T-cell (primary cell): ENCODE measurements around the gene PDF. TPM values are rescaled to one million over a fixed set of nuclear protein-coding genes. Genes with fewer than 3 reads are reported as not detected.

ENCODE experiments used
- ATAC-seq, 4 experiments: fragments of 200-7000 bp in 3 of 4; fragments of 150-1000 bp in 1 of 4; cut with Tn5 transposase; replicated peaks in 1 of 4; 1 replicate in 3 of 4; 2 replicates in 1 of 4; pipeline ENCODE4 v1.10.0; 2021; ENCODE audit warnings: moderate library complexity in 3 of 4, mild to moderate bottlenecking in 2 of 4, moderate number of reproducible peaks in 1 of 4
- CTCF ChIA-PET, 2 donors: fragments of 300-600 bp; sonication (Branson Sonifier 250); formaldehyde crosslinking; loops; one replicate each; lab custom pipeline; 2022; ENCODE audit warnings: antibody characterized with exemption in 2 of 2; lab: Charles Lee
- POLR2A ChIA-PET, 2 donors: fragments of 300-600 bp; sonication (Branson Sonifier 250); formaldehyde crosslinking; loops; one replicate each; lab custom pipeline; 2022; ENCODE audit warnings: antibody characterized with exemption in 2 of 2; lab: Charles Lee
- DNase-seq, 35 experiments: peaks; one replicate each; pipeline versions ENCODE4 v3.0.0 to v3.0.0-alpha.2; 2013 to 2023
- H3K27ac ChIP-seq: one replicate; pipeline ENCODE4 v1.5.1; 2013; ENCODE audit warnings: low read length
- H3K27me3 ChIP-seq, 2 experiments: replicated peaks in 1 of 2; 1 replicate in 1 of 2; 2 replicates in 1 of 2; pipeline versions ENCODE4 v1.6.1 to v1.7.0; 2013; ENCODE audit warnings: low read length in 1 of 2, mixed read lengths in 1 of 2; ENCODE audit not compliant: control insufficient read depth in 2 of 2, insufficient read depth in 2 of 2; ENCODE audit errors: extremely low read depth in 1 of 2
- H3K36me3 ChIP-seq, 2 donors: 1 replicate in 1 of 2; 2 replicates in 1 of 2; pipeline versions ENCODE4 v1.6.1 to v1.7.0; 2013; ENCODE audit warnings: low read length in 1 of 2; ENCODE audit not compliant: control insufficient read depth in 2 of 2, insufficient read depth in 1 of 2; ENCODE audit errors: extremely low read depth in 1 of 2
- H3K4me1 ChIP-seq, 2 experiments: 1 replicate in 1 of 2; 2 replicates in 1 of 2; pipeline versions ENCODE4 v1.6.1 to v1.7.0; 2013; ENCODE audit warnings: low read length in 2 of 2, mixed read lengths in 1 of 2; ENCODE audit not compliant: insufficient read depth in 2 of 2, control insufficient read depth in 1 of 2; ENCODE audit errors: extremely low read depth in 1 of 2
- H3K4me3 ChIP-seq, 2 donors: 1 replicate in 1 of 2; 2 replicates in 1 of 2; pipeline versions ENCODE4 v1.5.1 to v1.7.0; 2013; ENCODE audit warnings: mild to moderate bottlenecking in 2 of 2, low read length in 1 of 2, moderate library complexity in 1 of 2; ENCODE audit not compliant: control insufficient read depth in 1 of 2; ENCODE audit errors: extremely low read depth in 1 of 2
- H3K9me3 ChIP-seq: 2 replicates; pipeline ENCODE4 v1.7.0; 2013
- H3K27ac Mint-ChIP-seq, 2 donors: one replicate each; pipeline ENCODE4 v1.8.0; 2020 to 2021; ENCODE audit warnings: mild to moderate bottlenecking in 2 of 2, mixed read lengths in 2 of 2
- H3K27me3 Mint-ChIP-seq, 2 donors: one replicate each; pipeline ENCODE4 v1.8.0; 2021 to 2022; ENCODE audit warnings: mixed read lengths in 2 of 2
- H3K36me3 Mint-ChIP-seq: one replicate; pipeline ENCODE4 v1.8.0; 2021; ENCODE audit warnings: mixed read lengths
- H3K4me1 Mint-ChIP-seq, 3 donors: one replicate each; pipeline ENCODE4 v1.8.0; 2020 to 2022; ENCODE audit warnings: mixed read lengths in 3 of 3, mild to moderate bottlenecking in 1 of 3
- H3K4me3 Mint-ChIP-seq, 3 donors: one replicate each; pipeline ENCODE4 v1.8.0; 2020 to 2022; ENCODE audit warnings: mild to moderate bottlenecking in 3 of 3, mixed read lengths in 3 of 3, moderate library complexity in 3 of 3
- H3K9me3 Mint-ChIP-seq, 3 donors: one replicate each; pipeline ENCODE4 v1.8.0; 2020 to 2022; ENCODE audit warnings: mixed read lengths in 3 of 3
- WGBS: methylation state at CpG from one replicate; pipeline ENCODE4 v1.1.5; 2013; ENCODE audit warnings: missing lambda C conversion rate; ENCODE audit not compliant: insufficient coverage; 5-methylcytosine and 5-hydroxymethylcytosine counted together
- total RNA-seq, 35 experiments: library from RNA in 6 of 35; stranded (reverse) in 6 of 35; fragments of 120-200 nt in 1 of 35; gene quantifications; one replicate each; pipeline versions ENCODE4 v1.2.1 to v1.2.4 and lab custom pipeline; 2013 to 2026

PDF gene
- total RNA-seq, 5 donors from 2014 or later (not counting 1 experiment from before 2014, with no cell fraction given), result 5.3 to 20.5 (median 16.1) TPM

GRCh38 chr16:69316595-69317034, 13.8 kb downstream of the PDF start:
- peaks cover 25% of the 10 kb centered on the region for H3K36me3 Mint-ChIP-seq
- peaks cover 26 to 28% (median 26%) of the 10 kb centered on the region in 3 donors for H3K4me1 Mint-ChIP-seq
- Histone ChIP-seq H3K27ac (no peak overlapping the region), H3K36me3 (peaks cover 44 to 79% of the 10 kb centered on the region in 2 donors), H3K9me3 (no peaks in the 10 kb centered on the region), H3K4me1 (peaks cover 4 to 27% of the 10 kb centered on the region in 2 experiments), H3K4me3 (no peak overlapping the region), H3K27me3 (no peaks in the 10 kb centered on the region)
- no peaks in the 10 kb centered on the region for H3K9me3 Mint-ChIP-seq
- WGBS, result 95% methylated on average over 10 of the region's 17 CpGs
- H3K27ac Mint-ChIP-seq, result no peak overlapping the region
- ATAC-seq, result no peak
- POLR2A ChIA-PET, result no interaction called here
- H3K27me3 Mint-ChIP-seq, result no peaks in the 10 kb centered on the region
- DNase-seq, result no peak
- CTCF ChIA-PET, result no interaction called here
- no peak overlapping the region for H3K4me3 Mint-ChIP-seq

- DNase-seq (no peak), ATAC-seq (no peak)
- Mint-ChIP-seq H3K27me3 (no peaks in the 10 kb centered on the region), H3K4me3 (no peak overlapping the region), H3K27ac (no peak overlapping the region), H3K36me3 (peaks cover 18% of the 10 kb centered on the region), H3K9me3 (no peaks in the 10 kb centered on the region), H3K4me1 (peaks cover 26 to 28% (median 27%) of the 10 kb centered on the region in 3 donors)
- H3K36me3 ChIP-seq, result peaks cover 35 to 70% of the 10 kb centered on the region in 2 donors
- ChIA-PET CTCF (interaction anchor here in 1 of 2 donors (0.5 kb wide), 1 partner anchor 42 kb away, joined by 5 read pairs; no protein-coding TSS in a partner anchor), POLR2A (interaction anchor here in 1 of 2 donors (0.6 kb wide), 1 partner anchor 135 kb away, joined by 5 read pairs; no protein-coding TSS in a partner anchor)
- H3K4me1 ChIP-seq, result peaks cover 4 to 29% of the 10 kb centered on the region in 2 experiments
- no peaks in the 10 kb centered on the region for H3K9me3 ChIP-seq
- H3K27me3 ChIP-seq, result no peaks in the 10 kb centered on the region
- H3K4me3 ChIP-seq, result no peak overlapping the region
- WGBS, result 94% methylated on average over 25 of the region's 30 CpGs
- no peak overlapping the region for H3K27ac ChIP-seq
Measured at GRCh38 chr16:69315486-69316311, 14.7 kb downstream of the PDF start.

GRCh38 chr16:69314534-69314933, 15.9 kb downstream of the PDF start:
- ChIA-PET CTCF (no interaction called here), POLR2A (interaction anchor here in 1 of 2 donors (0.6 kb wide), 1 partner anchor 136 kb away, joined by 5 read pairs; no protein-coding TSS in a partner anchor)
- no peaks in the 10 kb centered on the region for H3K9me3 ChIP-seq
- Mint-ChIP-seq H3K27me3 (no peaks in the 10 kb centered on the region), H3K4me1 (peaks cover 31 to 32% (median 32%) of the 10 kb centered on the region in 3 donors), H3K9me3 (no peaks in the 10 kb centered on the region), H3K27ac (no peak overlapping the region), H3K4me3 (no peak overlapping the region), H3K36me3 (peaks cover 13% of the 10 kb centered on the region)
- no peak overlapping the region for H3K27ac ChIP-seq
- no peak for DNase-seq
- H3K27me3 ChIP-seq, result no peaks in the 10 kb centered on the region
- ATAC-seq, result no peak
- WGBS, result 96% methylated on average over 10 of the region's 11 CpGs
- H3K36me3 ChIP-seq, result peaks cover 24 to 58% of the 10 kb centered on the region in 2 donors
- H3K4me3 ChIP-seq, result no peak overlapping the region
- peaks cover 4 to 36% of the 10 kb centered on the region in 2 experiments for H3K4me1 ChIP-seq

- Histone ChIP-seq H3K27ac (no peak overlapping the region), H3K27me3 (no peaks in the 10 kb centered on the region), H3K9me3 (no peaks in the 10 kb centered on the region), H3K4me3 (no peak overlapping the region), H3K4me1 (peaks cover 4 to 36% of the 10 kb centered on the region in 2 experiments), H3K36me3 (peaks cover 18 to 47% of the 10 kb centered on the region in 2 donors)
- DNase-seq (no peak), ATAC-seq (no peak)
- peaks cover 9% of the 10 kb centered on the region for H3K36me3 Mint-ChIP-seq
- POLR2A ChIA-PET, result no interaction called here
- WGBS, result 80% methylated on average over 1 of the region's 5 CpGs
- CTCF ChIA-PET, result interaction anchor here in 1 of 2 donors (0.6 kb wide), 1 partner anchor 156 kb away, joined by 3 read pairs; no protein-coding TSS in a partner anchor
- peaks cover 31 to 35% (median 32%) of the 10 kb centered on the region in 3 donors for H3K4me1 Mint-ChIP-seq
- no peaks in the 10 kb centered on the region for H3K9me3 Mint-ChIP-seq
- H3K27me3 Mint-ChIP-seq, result no peaks in the 10 kb centered on the region
- H3K27ac Mint-ChIP-seq, result no peak overlapping the region
- peak overlapping the region; percentile 52 to 98 (median 55) for H3K4me3 Mint-ChIP-seq
Measured at GRCh38 chr16:69313469-69313868, 16.9 kb downstream of the PDF start.

DNA sequence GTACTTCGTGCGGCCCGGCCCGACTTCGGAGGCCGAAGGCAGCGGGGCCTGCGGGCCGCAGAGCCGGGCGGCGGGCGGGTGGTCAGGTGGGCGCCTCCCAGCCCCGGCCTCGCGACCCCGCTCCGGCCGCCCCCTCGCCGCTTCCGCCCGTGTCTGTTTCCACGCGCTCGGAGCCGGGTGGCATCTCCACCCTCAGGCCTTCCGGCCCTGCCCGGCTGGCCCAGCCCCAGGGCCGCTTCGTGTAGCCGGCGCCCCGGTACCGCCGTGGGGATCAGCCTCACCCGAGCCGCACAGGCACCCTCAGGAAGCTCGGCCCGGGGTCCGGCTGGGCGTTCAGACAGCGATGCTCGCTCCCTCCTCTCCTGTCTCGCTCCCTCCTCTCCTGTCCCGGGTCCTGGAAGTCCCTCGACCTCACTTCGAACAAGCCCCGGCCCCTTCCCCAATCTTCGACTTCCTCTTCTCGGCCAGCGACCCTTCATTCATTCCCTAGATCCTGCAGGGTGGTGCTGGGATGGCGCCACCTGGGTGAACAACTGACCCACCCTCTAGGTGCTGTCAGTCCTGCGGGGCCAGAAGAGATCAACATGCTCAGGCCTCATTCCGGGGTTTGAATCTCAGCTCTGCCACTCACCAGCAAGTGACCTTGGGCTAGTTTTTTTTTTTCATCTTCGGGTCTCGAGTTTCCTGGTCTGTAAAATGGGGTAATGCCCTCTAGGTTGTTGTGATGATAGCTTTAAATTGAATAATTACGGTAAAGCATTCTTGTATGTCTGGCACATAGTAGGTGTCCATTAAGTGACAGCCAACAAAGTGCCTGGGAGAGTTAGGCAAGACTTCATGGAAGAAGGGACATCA, 18.6 kb downstream of the PDF start:
- peaks cover 4 to 36% of the 10 kb centered on the region in 2 experiments for H3K4me1 ChIP-seq
- peak in 12 of 35 experiments; percentile 10 to 53 (median 18) for DNase-seq
- peaks cover 18 to 35% of the 10 kb centered on the region in 2 donors for H3K36me3 ChIP-seq
- Mint-ChIP-seq H3K36me3 (peaks cover 9% of the 10 kb centered on the region), H3K27me3 (no peaks in the 10 kb centered on the region), H3K4me1 (peaks cover 31 to 35% (median 32%) of the 10 kb centered on the region in 3 donors), H3K4me3 (peak overlapping the region; percentile 98), H3K27ac (peak overlapping the region; percentile 95), H3K9me3 (no peaks in the 10 kb centered on the region)
- peak; percentile 42 to 66 (median 58) for ATAC-seq
- POLR2A ChIA-PET, result interaction anchor here in 1 of 2 donors (0.6 to 0.7 kb wide), 3 partner anchors 22 to 188 kb away, joined by 3 read pairs; no protein-coding TSS in a partner anchor
- CTCF ChIA-PET, result interaction anchor here in 1 of 2 donors (0.7 kb wide), 1 partner anchor 57 kb away, joined by 4 read pairs; no protein-coding TSS in a partner anchor
- H3K4me3 ChIP-seq, result peak overlapping the region; percentile 36 to 67
- H3K9me3 ChIP-seq, result no peaks in the 10 kb centered on the region
- no peaks in the 10 kb centered on the region for H3K27me3 ChIP-seq
- 2% methylated on average over 51 of the region's 59 CpGs for WGBS
- H3K27ac ChIP-seq, result no peak overlapping the region
